GM19035 (cell line): ENCODE data around the gene JMY.

Experiments used
- ATAC-seq: cut with Tn5 transposase; IDR thresholded peaks from one replicate; pipeline ENCODE4 v1.9.1; 2021; ENCODE audit not compliant: unreplicated experiment

Gene JMY

GRCh38 chr5:79235634-79236361 is at the start of gene JMY:
Gene JMY (plus strand): TSS chr5:79236131. CDS start chr5:79236651, 520 bp downstream.
- ATAC-seq, result peak; percentile 61

- no peak for ATAC-seq
Observed at GRCh38 chr5:79186455-79186854, 49.5 kb upstream of the JMY start.

GRCh38 chr5:79189439-79190234 is 46.3 kb upstream of the JMY start:
- ATAC-seq, result no peak

- no peak for ATAC-seq
Observed at GRCh38 chr5:79190235-79190529, 45.7 kb upstream of the JMY start.

GRCh38 chr5:79191457-79191856 is 44.5 kb upstream of the JMY start:
- no peak for ATAC-seq

GRCh38 chr5:79193643-79194042 is 42.3 kb upstream of the JMY start:
- ATAC-seq, result no peak

- ATAC-seq, result no peak
Observed at GRCh38 chr5:79200573-79201183, 35.3 kb upstream of the JMY start.

GRCh38 chr5:79201206-79201605 is 34.7 kb upstream of the JMY start:
- ATAC-seq, result no peak

GRCh38 chr5:79202076-79202475 is 33.9 kb upstream of the JMY start:
- no peak for ATAC-seq

GRCh38 chr5:79205965-79206364 is 30.0 kb upstream of the JMY start:
- no peak for ATAC-seq

- ATAC-seq, result no peak
Observed at GRCh38 chr5:79206541-79206940, 29.4 kb upstream of the JMY start.

- ATAC-seq, result no peak
Observed at GRCh38 chr5:79209505-79209904, 26.4 kb upstream of the JMY start.

GRCh38 chr5:79224286-79224984 is 11.5 kb upstream of the JMY start:
- no peak for ATAC-seq

- no peak for ATAC-seq
Observed at GRCh38 chr5:79225026-79225425, 10.9 kb upstream of the JMY start.

GRCh38 chr5:79225441-79225840 is 10.5 kb upstream of the JMY start:
- ATAC-seq, result no peak

GRCh38 chr5:79227484-79228025 is 8.4 kb upstream of the JMY start:
- no peak for ATAC-seq

- ATAC-seq, result peak; percentile 80
Observed at GRCh38 chr5:79229357-79230174, 6.4 kb upstream of the JMY start.

- ATAC-seq, result peak; percentile 6
Observed at GRCh38 chr5:79235261-79235633, 684 bp upstream of the JMY start.

- ATAC-seq, result peak; percentile 29
Observed at GRCh38 chr5:79236362-79236969, 535 bp downstream of the JMY start.
